ENCODE measurements around the gene CNN1.

GRCh38 chr19:11556634-11557420, 18.2 kb downstream of the CNN1 start:
- TF ChIP-seq, protein P1, sequence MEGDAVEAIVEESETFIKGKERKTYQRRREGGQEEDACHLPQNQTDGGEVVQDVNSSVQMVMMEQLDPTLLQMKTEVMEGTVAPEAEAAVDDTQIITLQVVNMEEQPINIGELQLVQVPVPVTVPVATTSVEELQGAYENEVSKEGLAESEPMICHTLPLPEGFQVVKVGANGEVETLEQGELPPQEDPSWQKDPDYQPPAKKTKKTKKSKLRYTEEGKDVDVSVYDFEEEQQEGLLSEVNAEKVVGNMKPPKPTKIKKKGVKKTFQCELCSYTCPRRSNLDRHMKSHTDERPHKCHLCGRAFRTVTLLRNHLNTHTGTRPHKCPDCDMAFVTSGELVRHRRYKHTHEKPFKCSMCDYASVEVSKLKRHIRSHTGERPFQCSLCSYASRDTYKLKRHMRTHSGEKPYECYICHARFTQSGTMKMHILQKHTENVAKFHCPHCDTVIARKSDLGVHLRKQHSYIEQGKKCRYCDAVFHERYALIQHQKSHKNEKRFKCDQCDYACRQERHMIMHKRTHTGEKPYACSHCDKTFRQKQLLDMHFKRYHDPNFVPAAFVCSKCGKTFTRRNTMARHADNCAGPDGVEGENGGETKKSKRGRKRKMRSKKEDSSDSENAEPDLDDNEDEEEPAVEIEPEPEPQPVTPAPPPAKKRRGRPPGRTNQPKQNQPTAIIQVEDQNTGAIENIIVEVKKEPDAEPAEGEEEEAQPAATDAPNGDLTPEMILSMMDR (conservative IDR thresholded peaks at IDR 0.05; ENCODE audit: low read depth, low read length): no peak
- TF ChIP-seq ELK1 (IDR thresholded peaks at IDR 0.05; ENCODE audit: borderline replicate concordance, low read depth, low read length) (no peak), POLR2A (IDR thresholded peaks at IDR 0.05; ENCODE audit: low read depth, low read length) (no peak), RAD21 (IDR thresholded peaks at IDR 0.05; ENCODE audit: low read length) (no peak), CHD1 (IDR thresholded peaks at IDR 0.05; ENCODE audit: low read depth, low read length) (no peak), CEBPB (IDR thresholded peaks at IDR 0.05; ENCODE audit: low read depth, low read length) (no peak), RFX5 (IDR thresholded peaks at IDR 0.05; ENCODE audit: low read depth, low read length) (no peak), MAZ (IDR thresholded peaks at IDR 0.05; ENCODE audit: borderline replicate concordance, low read depth, low read length) (no peak), MXI1 (IDR thresholded peaks at IDR 0.05; ENCODE audit: borderline replicate concordance, low read depth, low read length) (no peak), NFE2L2 (IDR thresholded peaks at IDR 0.05; ENCODE audit: low read depth, low read length) (no peak), BHLHE40 (IDR thresholded peaks at IDR 0.05; ENCODE audit: low read depth, low read length) (no peak)
- TF ChIP-seq, protein P2, sequence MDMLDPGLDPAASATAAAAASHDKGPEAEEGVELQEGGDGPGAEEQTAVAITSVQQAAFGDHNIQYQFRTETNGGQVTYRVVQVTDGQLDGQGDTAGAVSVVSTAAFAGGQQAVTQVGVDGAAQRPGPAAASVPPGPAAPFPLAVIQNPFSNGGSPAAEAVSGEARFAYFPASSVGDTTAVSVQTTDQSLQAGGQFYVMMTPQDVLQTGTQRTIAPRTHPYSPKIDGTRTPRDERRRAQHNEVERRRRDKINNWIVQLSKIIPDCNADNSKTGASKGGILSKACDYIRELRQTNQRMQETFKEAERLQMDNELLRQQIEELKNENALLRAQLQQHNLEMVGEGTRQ (IDR thresholded peaks at IDR 0.05; ENCODE audit: low read depth, low read length): no peak

All from IMR-90 (cell line).